GM23338 (cell line): ENCODE measurements around the gene ING2. TPM values are rescaled to one million over a fixed set of nuclear protein-coding genes. Genes with fewer than 3 reads are reported as not detected.

ENCODE experiments used
- ATAC-seq: fragments of 200-7000 bp; cut with Tn5 transposase; 3 replicates; pipeline ENCODE4 v1.9.1; 2020
- DNase-seq: peaks from one replicate; pipeline ENCODE4 v3.0.0-alpha.2; 2015; ENCODE audit warnings: low spot score
- H2AFZ ChIP-seq: fragments of 200-600 bp; sonication (generic); 2 replicates; pipeline ENCODE4 v1.8.0; 2016; ENCODE audit warnings: antibody characterized with exemption, mild to moderate bottlenecking, moderate library complexity
- H3F3A ChIP-seq: fragments of 200-600 bp; sonication (generic); replicated peaks from 2 replicates; pipeline ENCODE4 v1.8.0; 2017; ENCODE audit warnings: antibody characterized with exemption, mixed run types, low read depth
- H3K27ac ChIP-seq: fragments of 200-600 bp; sonication (generic); 2 replicates; pipeline ENCODE4 v1.6.1; 2016; ENCODE audit warnings: low read depth
- H3K27me3 ChIP-seq: fragments of 200-600 bp; sonication (generic); 2 replicates; pipeline ENCODE4 v1.8.0; 2016; ENCODE audit warnings: mild to moderate bottlenecking, mixed run types, moderate library complexity; ENCODE audit not compliant: insufficient read depth
- H3K36me3 ChIP-seq: fragments of 200-600 bp; sonication (generic); 2 replicates; pipeline ENCODE4 v1.8.0; 2016; ENCODE audit warnings: mild to moderate bottlenecking; ENCODE audit not compliant: insufficient read depth
- H3K4me1 ChIP-seq: fragments of 200-600 bp; sonication (generic); 2 replicates; pipeline ENCODE4 v1.8.0; 2016; ENCODE audit warnings: mild to moderate bottlenecking, moderate library complexity; ENCODE audit not compliant: insufficient read depth
- H3K4me2 ChIP-seq: fragments of 200-600 bp; sonication (generic); 2 replicates; pipeline ENCODE4 v1.7.1; 2017; ENCODE audit warnings: mixed run types
- H3K4me3 ChIP-seq: fragments of 200-600 bp; sonication (generic); 2 replicates; pipeline ENCODE4 v1.6.1; 2016; ENCODE audit warnings: mixed run types
- H3K79me2 ChIP-seq: fragments of 200-600 bp; sonication (generic); replicated peaks from 2 replicates; pipeline ENCODE4 v1.8.0; 2017; ENCODE audit warnings: mild to moderate bottlenecking; ENCODE audit not compliant: insufficient read depth
- H3K9me2 ChIP-seq: fragments of 200-600 bp; sonication (generic); 2 replicates; pipeline ENCODE4 v1.8.0; 2017; ENCODE audit not compliant: insufficient read depth
- H4K20me1 ChIP-seq: fragments of 200-600 bp; sonication (generic); replicated peaks from 2 replicates; pipeline ENCODE4 v1.8.0; 2017; ENCODE audit warnings: mild to moderate bottlenecking; ENCODE audit not compliant: insufficient read depth
- H3K27ac Mint-ChIP-seq: 2 replicates; pipeline ENCODE4 v1.8.0; 2020; ENCODE audit warnings: inconsistent platforms, mild to moderate bottlenecking, moderate library complexity, mixed read lengths
- H3K27me3 Mint-ChIP-seq: 3 replicates; pipeline ENCODE4 v1.8.0; 2022; ENCODE audit warnings: low read depth, mild to moderate bottlenecking, moderate library complexity, mixed read lengths, inconsistent platforms; ENCODE audit not compliant: insufficient read depth, poor library complexity
- H3K36me3 Mint-ChIP-seq: 3 replicates; pipeline ENCODE4 v1.8.0; 2021; ENCODE audit warnings: low read depth, mild to moderate bottlenecking, inconsistent platforms, moderate library complexity, mixed read lengths
- H3K4me1 Mint-ChIP-seq: 3 replicates; pipeline ENCODE4 v1.8.0; 2020; ENCODE audit warnings: mild to moderate bottlenecking, inconsistent platforms, mixed read lengths
- H3K4me3 Mint-ChIP-seq: 3 replicates; pipeline ENCODE4 v1.8.0; 2021; ENCODE audit warnings: moderate library complexity, mild to moderate bottlenecking, inconsistent platforms, mixed read lengths
- H3K9me3 Mint-ChIP-seq: 3 replicates; pipeline ENCODE4 v1.8.0; 2020; ENCODE audit warnings: moderate library complexity, mild to moderate bottlenecking, inconsistent platforms, mixed read lengths
- CTCF ChIP-seq, 2 experiments: fragments of 200-600 bp in 1 of 2; sonication (generic) in 1 of 2; conservative IDR thresholded peaks; 2 replicates each; pipeline versions ENCODE4 v1.5.1 to v1.6.1; 2016 to 2017; ENCODE audit warnings: antibody characterized with exemption in 2 of 2, low read depth in 2 of 2, mild to moderate bottlenecking in 2 of 2, moderate library complexity in 1 of 2
- JUNB ChIP-seq: IDR thresholded peaks from one replicate; pipeline ENCODE4 v1.6.1; 2016; ENCODE audit warnings: antibody characterized with exemption; ENCODE audit not compliant: unreplicated experiment
- POLR2AphosphoS5 ChIP-seq: IDR thresholded peaks from 2 replicates; pipeline ENCODE4 v1.6.1; 2016; ENCODE audit warnings: antibody characterized with exemption, low read depth
- STAT1 ChIP-seq: IDR thresholded peaks from one replicate; pipeline ENCODE4 v1.6.1; 2016; ENCODE audit warnings: antibody characterized with exemption; ENCODE audit not compliant: unreplicated experiment
- ZNF114 ChIP-seq: fragments of 250-450 bp; sonication (Bioruptor Pico); IDR thresholded peaks from 2 replicates; pipeline ENCODE4 v1.5.0; 2020; ENCODE audit warnings: mild to moderate bottlenecking, moderate library complexity
- ZNF331 ChIP-seq: fragments of 250-450 bp; sonication (Bioruptor Pico); IDR thresholded peaks from 2 replicates; pipeline ENCODE4 v1.5.0; 2020; ENCODE audit warnings: low read depth, mild to moderate bottlenecking, moderate library complexity
- polyA plus RNA-seq: library from polyadenylated mRNA; unstranded; fragments of >200 nt; fragmentation: Nextera tagmentation; extraction: Ambion mirVana; gene quantifications from 2 replicates; pipeline ENCODE4 v1.2.1, GENCODE V29; 2016
- total RNA-seq: library from RNA; depleted of rRNA; stranded (reverse); fragments of >200 nt; shearing (Covaris generic); gene quantifications from 2 replicates; pipeline ENCODE4 v1.2.3, GENCODE V29; 2014; rRNA removed

ING2 gene
- total and polyA plus RNA-seq, 2 experiments from 2014 or later = 21.5 to 34.2 TPM

- TF ChIP-seq CTCF (conservative IDR thresholded peaks at IDR 0.05; ENCODE audit: low read depth in 2 of 2) = no peak
Observed at GRCh38 chr4:183558873-183559272, 54.0 kb downstream of the ING2 start (continued).

- no peak overlapping the region; the same call in 1 of the 2 replicates for H3K27ac Mint-ChIP-seq
- H3K4me2 ChIP-seq = no peak overlapping the region
- no peaks in the 10 kb centered on the region for H3K4me1 ChIP-seq
- H3F3A ChIP-seq = no peaks in the 10 kb centered on the region
- H3K27me3 ChIP-seq = no peaks in the 10 kb centered on the region
- no peaks in the 10 kb centered on the region for H3K79me2 ChIP-seq
- H4K20me1 ChIP-seq = no peaks in the 10 kb centered on the region
- peaks cover 4% of the 10 kb centered on the region; the same call in 1 of the 3 replicates for H3K4me1 Mint-ChIP-seq
- H3K4me3 Mint-ChIP-seq = no peak overlapping the region
- DNase-seq = no peak
- no peaks in the 10 kb centered on the region for H3K9me2 ChIP-seq
- TF ChIP-seq JUNB (no peak), ZNF331 (CRISPR knock-in tag) (no peak), POLR2AphosphoS5 (no peak), ZNF114 (CRISPR knock-in tag) (no peak), STAT1 (no peak)
- H2AFZ ChIP-seq = no peak overlapping the region
- ATAC-seq = no peak
- no peak overlapping the region for H3K4me3 ChIP-seq
- H3K36me3 ChIP-seq = no peaks in the 10 kb centered on the region
- H3K27me3 Mint-ChIP-seq = peaks cover 1% of the 10 kb centered on the region
- H3K9me3 Mint-ChIP-seq = no peaks in the 10 kb centered on the region
- no peak overlapping the region for H3K27ac ChIP-seq
- H3K36me3 Mint-ChIP-seq = no peaks in the 10 kb centered on the region
Observed at GRCh38 chr4:183561905-183562304, 57.0 kb downstream of the ING2 start.

Other genes with a start within 250 kb of the ING2 start
- not detected in 2 replicates for gene CLDN22, start 184.8 kb upstream of the ING2 start, total RNA-seq
- not detected in 2 replicates for gene CLDN22, start 184.8 kb upstream of the ING2 start, polyA plus RNA-seq
- not detected in 2 replicates for gene CLDN24, start 182.6 kb upstream of the ING2 start, total RNA-seq
- not detected in 2 replicates for gene CLDN24, start 182.6 kb upstream of the ING2 start, polyA plus RNA-seq
- 22.4 and 27.2 TPM in 2 replicates for gene CDKN2AIP, start 60.4 kb upstream of the ING2 start, total RNA-seq
- gene CDKN2AIP, start 60.4 kb upstream of the ING2 start, polyA plus RNA-seq = 12.9 and 15.2 TPM in 2 replicates
- gene RWDD4, start 154.1 kb downstream of the ING2 start, total RNA-seq = 20.9 and 22.4 TPM in 2 replicates
- gene RWDD4, start 154.1 kb downstream of the ING2 start, polyA plus RNA-seq = 28.9 and 29.8 TPM in 2 replicates
- 31.4 and 42.7 TPM in 2 replicates for gene TRAPPC11, start 154.2 kb downstream of the ING2 start, total RNA-seq
- gene TRAPPC11, start 154.2 kb downstream of the ING2 start, polyA plus RNA-seq = 14.6 and 15.0 TPM in 2 replicates